ENCODE measurements around the gene GPC6.

GPC6 gene

GRCh38 chr13:94172416-94172815 is 945.8 kb downstream of the GPC6 start:
- H3K4me3 ChIP-seq (replicated peaks; ENCODE audit: insufficient read depth, low read length) = no peak overlapping the region
- DNase-seq (ENCODE audit: low read depth in 1 of 2, low spot score in 1 of 2) = no peak
- no peak overlapping the region for H3K27ac ChIP-seq (replicated peaks)
- H3K27me3 ChIP-seq (ENCODE audit: insufficient read depth, poor library complexity, severe bottlenecking) = no peaks in the 10 kb centered on the region
- TF ChIP-seq, protein P1, sequence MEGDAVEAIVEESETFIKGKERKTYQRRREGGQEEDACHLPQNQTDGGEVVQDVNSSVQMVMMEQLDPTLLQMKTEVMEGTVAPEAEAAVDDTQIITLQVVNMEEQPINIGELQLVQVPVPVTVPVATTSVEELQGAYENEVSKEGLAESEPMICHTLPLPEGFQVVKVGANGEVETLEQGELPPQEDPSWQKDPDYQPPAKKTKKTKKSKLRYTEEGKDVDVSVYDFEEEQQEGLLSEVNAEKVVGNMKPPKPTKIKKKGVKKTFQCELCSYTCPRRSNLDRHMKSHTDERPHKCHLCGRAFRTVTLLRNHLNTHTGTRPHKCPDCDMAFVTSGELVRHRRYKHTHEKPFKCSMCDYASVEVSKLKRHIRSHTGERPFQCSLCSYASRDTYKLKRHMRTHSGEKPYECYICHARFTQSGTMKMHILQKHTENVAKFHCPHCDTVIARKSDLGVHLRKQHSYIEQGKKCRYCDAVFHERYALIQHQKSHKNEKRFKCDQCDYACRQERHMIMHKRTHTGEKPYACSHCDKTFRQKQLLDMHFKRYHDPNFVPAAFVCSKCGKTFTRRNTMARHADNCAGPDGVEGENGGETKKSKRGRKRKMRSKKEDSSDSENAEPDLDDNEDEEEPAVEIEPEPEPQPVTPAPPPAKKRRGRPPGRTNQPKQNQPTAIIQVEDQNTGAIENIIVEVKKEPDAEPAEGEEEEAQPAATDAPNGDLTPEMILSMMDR (IDR thresholded peaks at IDR 0.05; ENCODE audit: insufficient read depth, low read length) = no peak
- TF ChIP-seq SPI1 (IDR thresholded peaks at IDR 0.05; ENCODE audit: borderline replicate concordance, low read depth) (no peak), POLR2AphosphoS5 (IDR thresholded peaks at IDR 0.05; ENCODE audit: low read depth) (no peak), GABPA (IDR thresholded peaks at IDR 0.05; ENCODE audit: low read depth) (no peak)
- TF ChIP-seq, protein P2, sequence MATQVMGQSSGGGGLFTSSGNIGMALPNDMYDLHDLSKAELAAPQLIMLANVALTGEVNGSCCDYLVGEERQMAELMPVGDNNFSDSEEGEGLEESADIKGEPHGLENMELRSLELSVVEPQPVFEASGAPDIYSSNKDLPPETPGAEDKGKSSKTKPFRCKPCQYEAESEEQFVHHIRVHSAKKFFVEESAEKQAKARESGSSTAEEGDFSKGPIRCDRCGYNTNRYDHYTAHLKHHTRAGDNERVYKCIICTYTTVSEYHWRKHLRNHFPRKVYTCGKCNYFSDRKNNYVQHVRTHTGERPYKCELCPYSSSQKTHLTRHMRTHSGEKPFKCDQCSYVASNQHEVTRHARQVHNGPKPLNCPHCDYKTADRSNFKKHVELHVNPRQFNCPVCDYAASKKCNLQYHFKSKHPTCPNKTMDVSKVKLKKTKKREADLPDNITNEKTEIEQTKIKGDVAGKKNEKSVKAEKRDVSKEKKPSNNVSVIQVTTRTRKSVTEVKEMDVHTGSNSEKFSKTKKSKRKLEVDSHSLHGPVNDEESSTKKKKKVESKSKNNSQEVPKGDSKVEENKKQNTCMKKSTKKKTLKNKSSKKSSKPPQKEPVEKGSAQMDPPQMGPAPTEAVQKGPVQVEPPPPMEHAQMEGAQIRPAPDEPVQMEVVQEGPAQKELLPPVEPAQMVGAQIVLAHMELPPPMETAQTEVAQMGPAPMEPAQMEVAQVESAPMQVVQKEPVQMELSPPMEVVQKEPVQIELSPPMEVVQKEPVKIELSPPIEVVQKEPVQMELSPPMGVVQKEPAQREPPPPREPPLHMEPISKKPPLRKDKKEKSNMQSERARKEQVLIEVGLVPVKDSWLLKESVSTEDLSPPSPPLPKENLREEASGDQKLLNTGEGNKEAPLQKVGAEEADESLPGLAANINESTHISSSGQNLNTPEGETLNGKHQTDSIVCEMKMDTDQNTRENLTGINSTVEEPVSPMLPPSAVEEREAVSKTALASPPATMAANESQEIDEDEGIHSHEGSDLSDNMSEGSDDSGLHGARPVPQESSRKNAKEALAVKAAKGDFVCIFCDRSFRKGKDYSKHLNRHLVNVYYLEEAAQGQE (IDR thresholded peaks at IDR 0.05; ENCODE audit: insufficient replicate concordance, low read depth) = no peak

- H3K4me3 ChIP-seq (replicated peaks; ENCODE audit: insufficient read depth, low read length) = no peak overlapping the region
- TF ChIP-seq, protein P1 (IDR thresholded peaks at IDR 0.05; ENCODE audit: insufficient read depth, low read length) = no peak
- TF ChIP-seq SPI1 (IDR thresholded peaks at IDR 0.05; ENCODE audit: borderline replicate concordance, low read depth) (no peak), GABPA (IDR thresholded peaks at IDR 0.05; ENCODE audit: low read depth) (no peak), POLR2AphosphoS5 (IDR thresholded peaks at IDR 0.05; ENCODE audit: low read depth) (no peak)
- TF ChIP-seq, protein P2 (IDR thresholded peaks at IDR 0.05; ENCODE audit: insufficient replicate concordance, low read depth) = no peak
- no peak overlapping the region for H3K27ac ChIP-seq (replicated peaks)
- DNase-seq (ENCODE audit: low read depth in 1 of 2, low spot score in 1 of 2) = no peak
- H3K27me3 ChIP-seq (ENCODE audit: insufficient read depth, poor library complexity, severe bottlenecking) = no peaks in the 10 kb centered on the region
These were observed 946.8 kb downstream of the GPC6 start for GRCh38 chr13:94173312-94173854.

GRCh38 chr13:94174009-94174408 is 947.4 kb downstream of the GPC6 start:
- Histone ChIP-seq H3K27me3 (ENCODE audit: insufficient read depth, poor library complexity, severe bottlenecking) (no peaks in the 10 kb centered on the region), H3K4me3 (replicated peaks; ENCODE audit: insufficient read depth, low read length) (no peak overlapping the region), H3K27ac (replicated peaks) (no peak overlapping the region)
- TF ChIP-seq SPI1 (IDR thresholded peaks at IDR 0.05; ENCODE audit: borderline replicate concordance, low read depth) (no peak), GABPA (IDR thresholded peaks at IDR 0.05; ENCODE audit: low read depth) (no peak), POLR2AphosphoS5 (IDR thresholded peaks at IDR 0.05; ENCODE audit: low read depth) (no peak)
- TF ChIP-seq, protein P2 (IDR thresholded peaks at IDR 0.05; ENCODE audit: insufficient replicate concordance, low read depth) = no peak
- TF ChIP-seq, protein P1 (IDR thresholded peaks at IDR 0.05; ENCODE audit: insufficient read depth, low read length) = no peak
- DNase-seq (ENCODE audit: low read depth in 1 of 2, low spot score in 1 of 2) = no peak

Data from HL-60 (cell line).